Lower leg skin (tissue), 3 donors: ENCODE measurements around the gene VIL1.

Experiments
- POLR2A ChIP-seq, 2 donors: fragments of 450-650 bp; IDR thresholded peaks; one replicate each; pipeline ENCODE4 v1.6.1; 2016 to 2017; ENCODE audit warnings: antibody characterized with exemption in 2 of 2, mild to moderate bottlenecking in 1 of 2, moderate library complexity in 1 of 2
- TF ChIP-seq, protein P1 (sequence below), 3 donors: fragments of 450-650 bp; IDR thresholded peaks; one replicate each; pipeline ENCODE4 v1.5.1; 2016; ENCODE audit warnings: antibody characterized with exemption in 3 of 3, mild to moderate bottlenecking in 3 of 3, moderate library complexity in 2 of 3

DNA sequence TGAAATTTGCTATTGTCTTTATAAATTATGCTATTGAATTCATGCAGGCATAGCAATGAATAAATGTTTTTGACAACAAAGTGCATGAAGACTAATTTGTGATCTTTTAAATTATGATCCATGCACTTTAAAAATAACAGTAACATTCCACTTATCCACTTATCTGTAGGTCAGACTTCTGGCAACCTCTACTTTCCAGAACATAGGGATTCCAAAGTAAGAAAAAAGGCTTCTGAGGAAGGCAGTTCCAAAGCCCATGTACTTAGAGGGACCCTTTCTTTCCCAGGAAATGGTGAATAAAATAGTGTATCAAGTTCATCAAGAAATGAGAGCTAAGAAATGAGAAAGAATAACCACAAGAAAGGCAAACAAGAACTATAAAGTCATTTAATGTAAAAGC is 58.3 kb downstream of the VIL1 start:
- no peak for TF ChIP-seq POLR2A (IDR thresholded peaks at IDR 0.05)
- TF ChIP-seq, protein P1, sequence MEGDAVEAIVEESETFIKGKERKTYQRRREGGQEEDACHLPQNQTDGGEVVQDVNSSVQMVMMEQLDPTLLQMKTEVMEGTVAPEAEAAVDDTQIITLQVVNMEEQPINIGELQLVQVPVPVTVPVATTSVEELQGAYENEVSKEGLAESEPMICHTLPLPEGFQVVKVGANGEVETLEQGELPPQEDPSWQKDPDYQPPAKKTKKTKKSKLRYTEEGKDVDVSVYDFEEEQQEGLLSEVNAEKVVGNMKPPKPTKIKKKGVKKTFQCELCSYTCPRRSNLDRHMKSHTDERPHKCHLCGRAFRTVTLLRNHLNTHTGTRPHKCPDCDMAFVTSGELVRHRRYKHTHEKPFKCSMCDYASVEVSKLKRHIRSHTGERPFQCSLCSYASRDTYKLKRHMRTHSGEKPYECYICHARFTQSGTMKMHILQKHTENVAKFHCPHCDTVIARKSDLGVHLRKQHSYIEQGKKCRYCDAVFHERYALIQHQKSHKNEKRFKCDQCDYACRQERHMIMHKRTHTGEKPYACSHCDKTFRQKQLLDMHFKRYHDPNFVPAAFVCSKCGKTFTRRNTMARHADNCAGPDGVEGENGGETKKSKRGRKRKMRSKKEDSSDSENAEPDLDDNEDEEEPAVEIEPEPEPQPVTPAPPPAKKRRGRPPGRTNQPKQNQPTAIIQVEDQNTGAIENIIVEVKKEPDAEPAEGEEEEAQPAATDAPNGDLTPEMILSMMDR (IDR thresholded peaks at IDR 0.05), result no peak
